Loucy (cell line): Measurements from ENCODE around the gene UBASH3A.

Source experiments
- CTCF ChIP-seq: fragments of 200-600 bp; sonication (generic); conservative IDR thresholded peaks from 2 replicates; pipeline ENCODE4 v1.5.1; 2014; ENCODE audit warnings: mild to moderate bottlenecking, antibody characterized with exemption, low read length
- EZH2phosphoT487 ChIP-seq: fragments of 200-600 bp; IDR thresholded peaks from 2 replicates; pipeline ENCODE4 v1.6.1; 2018; ENCODE audit warnings: antibody characterized with exemption, mild to moderate bottlenecking, moderate library complexity, borderline replicate concordance

GRCh38 chr21:42439284-42440186 is 35.8 kb downstream of the UBASH3A start:
- TF ChIP-seq CTCF (no peak), EZH2phosphoT487 (no peak)
